SK-N-SH (cell line): Measurements from ENCODE around the gene PPP4C. TPM values are rescaled to one million over a fixed set of nuclear protein-coding genes. Genes with fewer than 3 reads are reported as not detected.

ENCODE experiments used
- CTCF ChIA-PET: fragments of 300-600, 350-600 bp; formaldehyde crosslinking; extraction: SDS; loops from one replicate; lab custom pipeline; 2021; lab: Yijun Ruan, JAX
- POLR2A ChIA-PET: fragments of 350-600 bp; sonication (Branson Sonifier 250); formaldehyde crosslinking; extraction: SDS; loops from one replicate; lab custom pipeline; 2020; ENCODE audit warnings: antibody characterized with exemption, inconsistent platforms; lab: Yijun Ruan, JAX
- DNase-seq: peaks from one replicate; pipeline ENCODE4 v3.0.0; 2012
- H2AFZ ChIP-seq: fragments of 200-600 bp; sonication (generic); 2 replicates; pipeline ENCODE4 v1.8.1; 2016; ENCODE audit warnings: antibody characterized with exemption, mild to moderate bottlenecking, low read depth
- H3F3A ChIP-seq: fragments of 200-600 bp; sonication (generic); replicated peaks from 2 replicates; pipeline ENCODE3; 2016; ENCODE audit warnings: antibody characterized with exemption, mild to moderate bottlenecking; ENCODE audit not compliant: insufficient read depth
- H3K27ac ChIP-seq, 2 experiments: fragments of 200-500 bp in 1 of 2; fragments of 200-600 bp in 1 of 2; sonication (Bioruptor generic) in 1 of 2; sonication (generic), shearing (Covaris generic) in 1 of 2; 2 replicates each; pipeline versions ENCODE4 v1.5.1 to v1.6.1; 2014 to 2016; ENCODE audit warnings: low read depth in 2 of 2, inconsistent platforms in 1 of 2, low read length in 1 of 2, mild to moderate bottlenecking in 1 of 2, mixed read lengths in 1 of 2
- H3K27me3 ChIP-seq: fragments of 200-600 bp; sonication (generic), shearing (Covaris generic); 2 replicates; pipeline ENCODE4 v1.6.1; 2016; ENCODE audit warnings: mixed run types; ENCODE audit not compliant: insufficient read depth
- H3K36me3 ChIP-seq, 2 experiments: fragments of 200-500 bp in 1 of 2; fragments of 200-600 bp in 1 of 2; sonication (Bioruptor generic) in 1 of 2; sonication (generic) in 1 of 2; replicated peaks in 1 of 2; 2 replicates each; pipeline versions ENCODE3 to v1.5.1; 2014 to 2016; ENCODE audit warnings: low read length in 1 of 2, mild to moderate bottlenecking in 1 of 2; ENCODE audit not compliant: insufficient read depth in 2 of 2, control insufficient read depth in 1 of 2
- H3K4me1 ChIP-seq, 2 experiments: fragments of 200-500 bp in 1 of 2; fragments of 200-600 bp in 1 of 2; sonication (Bioruptor generic) in 1 of 2; sonication (generic), shearing (Covaris generic) in 1 of 2; 2 replicates each; pipeline versions ENCODE4 v1.5.1 to v1.6.1; 2014 to 2016; ENCODE audit warnings: low read depth in 1 of 2, low read length in 1 of 2, mixed run types in 1 of 2; ENCODE audit not compliant: insufficient read depth in 2 of 2, control insufficient read depth in 1 of 2
- H3K4me2 ChIP-seq: fragments of 200-600 bp; sonication (generic), shearing (Covaris generic); 2 replicates; pipeline ENCODE4 v1.6.1; 2017; ENCODE audit warnings: mixed run types
- H3K4me3 ChIP-seq, 2 experiments: fragments of 200-500 bp in 1 of 2; fragments of 200-600 bp in 1 of 2; sonication (Bioruptor generic) in 1 of 2; sonication (generic), shearing (Covaris generic) in 1 of 2; 2 replicates each; pipeline versions ENCODE4 v1.5.1 to v1.8.1; 2014 to 2016; ENCODE audit warnings: low read depth in 2 of 2, inconsistent platforms in 1 of 2, low read length in 1 of 2, mild to moderate bottlenecking in 1 of 2, mixed read lengths in 1 of 2, moderate library complexity in 1 of 2
- H3K79me2 ChIP-seq: fragments of 200-600 bp; sonication (generic); 2 replicates; pipeline ENCODE4 v1.8.1; 2017; ENCODE audit warnings: mild to moderate bottlenecking; ENCODE audit not compliant: insufficient read depth
- H3K9ac ChIP-seq: fragments of 200-600 bp; sonication (generic); 2 replicates; pipeline ENCODE4 v1.6.1; 2017; ENCODE audit warnings: mixed run types
- H3K9me2 ChIP-seq: fragments of 200-600 bp; sonication (generic); 2 replicates; pipeline ENCODE4 v1.6.1; 2017; ENCODE audit warnings: mixed run types
- H3K9me3 ChIP-seq: fragments of 200-600 bp; sonication (generic); 2 replicates; pipeline ENCODE4 v1.6.1; 2017; ENCODE audit warnings: mixed run types, mild to moderate bottlenecking, moderate library complexity
- H4K20me1 ChIP-seq: fragments of 200-600 bp; sonication (generic); 2 replicates; pipeline ENCODE4 v1.6.1; 2017; ENCODE audit warnings: mild to moderate bottlenecking, mixed run types; ENCODE audit not compliant: insufficient read depth
- EP300 ChIP-seq, 2 experiments: IDR thresholded peaks; 2 replicates each; pipeline versions ENCODE4 v1.4.0 to v1.6.1; 2012; ENCODE audit warnings: borderline replicate concordance in 1 of 2, low read depth in 1 of 2, low read length in 1 of 2
- IRF3 ChIP-seq: fragments of 150-350 bp; IDR thresholded peaks from 2 replicates; pipeline ENCODE4 v1.6.1; 2016; ENCODE audit warnings: mild to moderate bottlenecking, low read depth, low read length
- RAD21 ChIP-seq: IDR thresholded peaks from 2 replicates; pipeline ENCODE4 v1.6.1; 2012; ENCODE audit warnings: mild to moderate bottlenecking, low read length
- RXRA ChIP-seq: IDR thresholded peaks from 2 replicates; pipeline ENCODE4 v1.4.0; 2012; ENCODE audit warnings: low read depth, mild to moderate bottlenecking, borderline replicate concordance
- SMC3 ChIP-seq: IDR thresholded peaks from 2 replicates; pipeline ENCODE4 v1.6.1; 2012; ENCODE audit warnings: low read depth, low read length, improper control_type of control experiment
- WGBS: methylation state at CpG from one replicate; pipeline ENCODE4 v1.1.6; 2017; ENCODE audit warnings: low lambda C conversion rate; 5-methylcytosine and 5-hydroxymethylcytosine counted together
- polyA plus RNA-seq, 3 experiments: library from polyadenylated mRNA; depleted of rRNA; stranded (reverse); fragments of >200 nt; gene quantifications; 2 replicates each; pipeline ENCODE4 v1.2.3, GENCODE V29; 2012
- TF ChIP-seq, protein P1 (sequence below): fragments of 200-600 bp; sonication (generic); IDR thresholded peaks from 2 replicates; pipeline ENCODE4 v1.6.1; 2017; ENCODE audit warnings: antibody characterized with exemption, mild to moderate bottlenecking, moderate library complexity

Gene PPP4C
- polyA plus RNA-seq, 1 of the 3 experiments (the other 2 are of a cell fraction), result 339 TPM

GRCh38 chr16:30041841-30042240, 34.0 kb upstream of the PPP4C start:
- POLR2A ChIA-PET, result interaction anchor here (1.3 kb wide), 1 partner anchor 11 kb away, joined by 5 read pairs; a partner anchor contains a TSS

GRCh38 chr16:30046178-30046577, 29.6 kb upstream of the PPP4C start:
- DNase-seq, result no peak

More at GRCh38 chr16:30041841-30042240, 34.0 kb upstream of the PPP4C start:
- CTCF ChIA-PET, result interaction anchor here (0.7 to 4.0 kb wide), 12 partner anchors 8 to 71 kb away, joined by 3 to 30 read pairs (median 4); partner anchors contain the start of genes TBX6 and TLCD3B
- no peak overlapping the region for H3K4me3 ChIP-seq
- H3K4me2 ChIP-seq, result no peak overlapping the region
- DNase-seq, result no peak
- H3K9ac ChIP-seq, result no peak overlapping the region
- 22% methylated on average over 5 of the region's 5 CpGs for WGBS
- TF ChIP-seq RXRA, result no peak
- TF ChIP-seq SMC3, result 0 out of 2 replicates have a peak, but pooled peaks have one; percentile 8
- no peak for TF ChIP-seq IRF3
- TF ChIP-seq EP300 (IDR thresholded peaks at IDR 0.05; ENCODE audit: borderline replicate concordance in 1 of 2, low read depth in 1 of 2, low read length in 1 of 2), result no peak
- TF ChIP-seq RAD21, result peak; percentile 71
- TF ChIP-seq, protein P1, sequence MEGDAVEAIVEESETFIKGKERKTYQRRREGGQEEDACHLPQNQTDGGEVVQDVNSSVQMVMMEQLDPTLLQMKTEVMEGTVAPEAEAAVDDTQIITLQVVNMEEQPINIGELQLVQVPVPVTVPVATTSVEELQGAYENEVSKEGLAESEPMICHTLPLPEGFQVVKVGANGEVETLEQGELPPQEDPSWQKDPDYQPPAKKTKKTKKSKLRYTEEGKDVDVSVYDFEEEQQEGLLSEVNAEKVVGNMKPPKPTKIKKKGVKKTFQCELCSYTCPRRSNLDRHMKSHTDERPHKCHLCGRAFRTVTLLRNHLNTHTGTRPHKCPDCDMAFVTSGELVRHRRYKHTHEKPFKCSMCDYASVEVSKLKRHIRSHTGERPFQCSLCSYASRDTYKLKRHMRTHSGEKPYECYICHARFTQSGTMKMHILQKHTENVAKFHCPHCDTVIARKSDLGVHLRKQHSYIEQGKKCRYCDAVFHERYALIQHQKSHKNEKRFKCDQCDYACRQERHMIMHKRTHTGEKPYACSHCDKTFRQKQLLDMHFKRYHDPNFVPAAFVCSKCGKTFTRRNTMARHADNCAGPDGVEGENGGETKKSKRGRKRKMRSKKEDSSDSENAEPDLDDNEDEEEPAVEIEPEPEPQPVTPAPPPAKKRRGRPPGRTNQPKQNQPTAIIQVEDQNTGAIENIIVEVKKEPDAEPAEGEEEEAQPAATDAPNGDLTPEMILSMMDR, result peak; percentile 69
- H3K4me1 ChIP-seq, result no peaks in the 10 kb centered on the region
- no peaks in the 10 kb centered on the region for H3K9me3 ChIP-seq
- no peaks in the 10 kb centered on the region for H4K20me1 ChIP-seq
- H3K79me2 ChIP-seq, result no peaks in the 10 kb centered on the region
- no peak overlapping the region for H2AFZ ChIP-seq
- no peak overlapping the region for H3K27ac ChIP-seq
- no peaks in the 10 kb centered on the region for H3F3A ChIP-seq
- no peaks in the 10 kb centered on the region for H3K36me3 ChIP-seq
- no peaks in the 10 kb centered on the region for H3K27me3 ChIP-seq
- no peaks in the 10 kb centered on the region for H3K9me2 ChIP-seq

More at GRCh38 chr16:30046178-30046577, 29.6 kb upstream of the PPP4C start:
- H3K79me2 ChIP-seq, result no peaks in the 10 kb centered on the region
- no peak overlapping the region for H2AFZ ChIP-seq
- no peaks in the 10 kb centered on the region for H3K27me3 ChIP-seq
- no peak overlapping the region for H3K9ac ChIP-seq
- no peak overlapping the region for H3K4me3 ChIP-seq
- POLR2A ChIA-PET, result no interaction called here
- no peaks in the 10 kb centered on the region for H3K9me3 ChIP-seq
- H3K36me3 ChIP-seq, result no peaks in the 10 kb centered on the region
- H3K4me2 ChIP-seq, result no peak overlapping the region
- no peaks in the 10 kb centered on the region for H3K9me2 ChIP-seq
- H3K27ac ChIP-seq, result no peak overlapping the region
- peaks cover 2% of the 10 kb centered on the region for H3F3A ChIP-seq
- CTCF ChIA-PET, result interaction anchor here (6.1 kb wide), 1 partner anchor 14 kb away, joined by 31 read pairs; the partner anchor contains the start of gene TLCD3B
- no peaks in the 10 kb centered on the region for H3K4me1 ChIP-seq
- H4K20me1 ChIP-seq, result no peaks in the 10 kb centered on the region
- TF ChIP-seq IRF3 (no peak), RAD21 (no peak)
- WGBS, result 83% methylated on average over 7 of the region's 8 CpGs
